NCI-H82 (cell line): ENCODE results near the gene ABCA1.
A peak's percentile ranks its signal among the peaks of the same experiment; 100 is the strongest.

Experiments
- DNase-seq: peaks from one replicate; lab custom pipeline; 2025; lab: John Stamatoyannopoulos, UW

The ABCA1 gene

DNA sequence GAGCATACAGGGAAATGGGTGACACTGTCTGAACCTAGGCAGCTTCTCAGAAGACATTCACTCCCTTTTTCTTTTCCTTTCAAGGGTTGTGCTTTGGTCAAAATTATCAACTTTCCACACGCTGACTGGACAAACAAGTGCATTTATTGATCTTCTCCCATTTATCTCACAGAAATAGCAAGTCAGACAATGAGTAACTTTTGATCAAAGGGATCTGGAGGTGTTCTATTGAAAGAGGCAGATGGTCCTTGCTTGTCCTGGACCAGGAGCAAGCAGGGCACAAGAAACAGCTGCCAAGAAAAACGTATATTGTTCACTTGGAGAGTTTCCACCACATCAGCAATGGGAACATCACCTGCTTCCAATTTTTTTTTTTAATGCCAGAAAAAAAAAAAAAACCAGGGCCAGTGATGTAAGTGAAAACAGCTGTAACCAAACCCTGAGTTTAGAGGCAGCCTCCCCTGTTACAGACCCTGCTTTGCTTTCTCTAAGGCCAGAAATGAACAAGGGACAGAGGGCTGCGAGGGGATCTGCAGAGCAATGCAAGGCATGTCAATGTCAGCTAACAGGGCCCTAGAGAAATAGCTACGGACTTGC is 84.2 kb downstream of the ABCA1 start:
- DNase-seq = no peak

DNA sequence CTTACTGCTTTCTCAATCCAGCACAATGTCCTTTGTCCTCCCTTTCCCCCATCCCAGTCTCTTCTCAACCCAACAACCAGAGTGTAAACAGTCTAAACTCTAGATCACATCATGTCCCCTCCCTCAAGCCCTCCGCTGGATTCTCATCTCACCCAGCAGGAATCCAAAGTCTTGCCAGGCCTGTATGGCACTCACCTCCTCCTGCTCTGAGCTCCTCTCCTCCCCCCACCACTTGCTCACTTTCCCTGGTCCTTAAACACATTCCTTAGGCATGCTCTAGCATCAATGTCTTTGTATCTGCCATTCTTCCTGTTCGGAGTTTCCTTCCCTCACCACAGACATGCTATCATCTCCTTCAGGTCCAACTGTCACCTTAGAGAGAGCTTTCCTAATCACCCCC is 85.3 kb downstream of the ABCA1 start:
- no peak for DNase-seq

DNA sequence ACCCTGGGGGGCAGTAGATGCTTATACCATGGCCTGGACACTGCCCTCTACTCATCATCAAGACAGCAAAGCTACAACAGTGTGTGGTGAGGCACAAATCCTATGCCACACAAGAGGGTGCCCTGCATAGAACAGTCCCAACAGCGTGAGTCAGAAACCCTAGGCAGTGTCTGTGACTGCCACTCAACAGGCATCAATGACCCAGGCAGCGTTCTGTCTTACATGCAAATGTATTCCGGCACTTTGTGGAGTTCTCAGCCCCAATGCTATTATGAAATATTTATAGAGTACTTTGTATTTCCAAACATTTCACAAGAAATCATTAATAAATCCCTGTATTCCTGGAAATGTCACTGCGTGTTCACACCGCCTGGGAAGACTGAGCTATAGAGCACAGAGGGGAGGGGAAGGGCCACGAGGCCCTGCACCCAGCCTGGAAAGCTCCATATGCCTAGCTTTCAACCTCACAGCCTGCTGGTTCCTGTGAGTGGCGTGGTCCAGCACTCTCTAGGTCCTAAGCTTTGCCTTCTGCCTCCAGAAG is 86.3 kb downstream of the ABCA1 start:
- DNase-seq = no peak

DNA sequence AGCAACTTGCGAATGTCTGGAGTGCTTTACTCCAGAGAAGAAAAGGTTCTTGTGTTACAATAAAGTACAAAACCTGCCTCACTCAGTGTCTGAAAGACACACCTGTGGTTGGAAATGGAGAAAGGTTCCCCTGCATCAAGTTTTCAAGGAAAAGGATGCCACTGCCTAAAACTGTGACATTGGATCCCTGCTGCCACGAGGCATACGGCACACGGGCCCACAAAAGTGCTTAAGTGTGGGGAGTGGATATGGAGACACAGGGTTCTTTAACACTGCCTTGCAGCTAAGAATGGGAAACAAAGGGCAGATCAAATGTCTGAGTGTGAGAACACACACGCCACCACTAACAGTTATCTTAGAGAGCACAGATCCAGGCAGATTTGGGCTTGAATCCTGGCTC is 89.0 kb downstream of the ABCA1 start:
- no peak for DNase-seq

DNA sequence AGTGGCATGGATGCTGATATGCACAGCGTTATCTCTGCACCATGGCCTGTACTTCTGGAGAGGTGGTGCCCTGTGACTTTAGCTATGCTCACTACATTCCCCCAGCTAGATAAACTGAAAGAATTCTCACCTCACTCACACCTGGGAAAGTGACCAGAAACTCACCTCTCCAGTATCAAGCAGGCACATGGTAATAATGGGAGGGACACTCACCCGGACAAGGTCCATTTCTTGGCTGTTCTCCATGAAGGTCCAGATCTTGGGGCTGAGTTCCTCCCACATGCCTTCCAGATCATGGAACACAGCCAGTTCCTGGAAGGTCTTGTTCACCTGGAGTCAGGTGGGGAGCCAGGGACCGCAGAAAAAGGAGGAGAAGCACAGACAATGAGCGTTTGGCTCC is 91.2 kb downstream of the ABCA1 start:
- DNase-seq = no peak

DNA sequence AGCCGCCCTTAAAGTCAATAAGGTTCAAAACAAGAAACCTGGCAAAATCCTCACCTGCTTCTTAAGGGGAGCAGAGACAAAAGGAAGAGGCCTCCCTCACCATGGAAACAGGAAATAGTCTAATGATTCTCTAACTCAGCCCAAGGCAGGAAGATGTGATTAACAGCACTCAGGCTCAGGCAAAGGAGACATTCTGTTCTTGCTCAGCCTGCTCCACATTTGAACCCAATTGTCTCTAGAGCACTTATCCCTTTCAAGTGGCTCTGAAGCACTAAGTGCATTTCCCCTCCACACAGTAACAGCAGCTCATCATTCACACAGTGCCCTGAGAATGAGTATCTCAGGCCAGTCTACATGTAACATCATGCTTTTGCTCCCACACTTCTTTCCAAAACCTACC is 91.7 kb downstream of the ABCA1 start:
- DNase-seq = peak; percentile 22

DNA sequence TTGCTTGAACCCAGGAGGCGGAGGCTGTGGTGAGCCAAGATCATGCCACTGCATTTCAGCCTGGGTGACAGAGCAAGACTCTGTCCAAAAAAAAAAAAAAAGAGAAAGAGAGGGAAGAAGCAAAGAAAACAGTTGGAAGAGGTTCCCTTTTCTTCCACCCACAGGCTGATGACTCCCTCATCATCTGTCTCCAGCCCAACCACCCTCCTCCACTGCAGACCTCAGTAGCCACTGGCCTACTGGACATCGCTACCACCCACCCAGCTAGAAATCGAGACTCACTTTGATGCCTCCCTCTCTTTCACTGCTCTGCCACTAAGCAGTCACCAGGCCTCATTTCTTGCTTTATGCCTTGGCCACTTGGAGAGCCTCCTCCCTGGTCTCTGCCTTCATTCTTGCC is 92.8 kb downstream of the ABCA1 start:
- DNase-seq = no peak

DNA sequence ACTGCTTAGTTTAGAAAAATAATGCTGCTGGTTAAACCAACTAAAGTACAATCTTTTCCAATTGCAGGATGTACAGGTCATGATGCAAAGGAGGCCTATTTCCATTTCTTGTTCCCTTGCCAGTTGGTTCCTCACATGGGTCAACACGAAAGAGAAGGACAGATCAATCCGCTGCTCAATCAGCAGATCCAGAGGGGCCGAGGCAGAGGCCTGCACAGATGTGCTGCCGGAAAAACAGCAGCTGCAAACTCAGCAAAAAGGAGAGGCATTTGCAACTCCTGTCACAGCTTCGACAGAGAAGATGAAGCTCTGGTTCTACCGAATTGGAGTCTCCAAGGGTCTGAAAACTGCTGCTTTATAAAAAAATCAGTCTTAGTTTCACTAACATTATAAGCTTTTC is 94.3 kb downstream of the ABCA1 start:
- DNase-seq = no peak

DNA sequence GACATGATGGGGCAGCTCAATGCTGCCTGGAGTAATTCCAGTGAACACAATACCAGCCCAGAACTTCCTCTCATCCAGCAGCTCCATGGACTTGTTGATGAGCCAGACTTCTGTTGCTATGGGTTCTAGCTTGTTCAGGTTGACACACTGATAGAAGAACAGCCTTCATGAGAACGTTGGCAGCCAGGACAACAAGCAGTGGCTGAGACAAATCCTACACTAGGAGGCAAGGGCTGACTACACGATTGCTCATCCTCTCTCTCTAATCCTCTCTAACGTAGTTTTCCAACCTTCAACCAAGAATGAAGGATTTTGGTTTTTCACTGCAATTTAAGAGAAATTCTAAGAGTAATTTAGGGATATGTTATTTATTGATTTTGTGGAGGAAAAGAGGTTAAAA is 96.3 kb downstream of the ABCA1 start:
- DNase-seq = no peak

DNA sequence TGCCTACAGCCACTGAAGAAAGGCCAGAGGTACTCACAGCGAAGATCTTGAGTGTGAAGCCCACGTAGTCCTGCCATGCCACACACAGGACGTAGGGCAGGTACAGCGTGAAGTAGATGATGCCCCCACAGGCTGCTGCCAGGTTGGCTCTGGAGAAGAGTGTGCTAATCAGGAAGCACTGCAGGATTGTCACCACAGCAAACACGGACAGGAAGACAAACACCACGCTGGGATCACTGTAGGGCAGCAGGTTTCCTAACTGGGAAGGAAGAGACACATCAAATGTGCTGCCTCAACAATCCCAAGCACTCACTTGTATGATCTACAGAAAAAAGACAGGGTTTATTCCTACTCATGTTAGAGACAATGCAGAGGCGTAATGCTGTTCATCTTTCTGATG is 101.0 kb downstream of the ABCA1 start:
- DNase-seq = no peak

DNA sequence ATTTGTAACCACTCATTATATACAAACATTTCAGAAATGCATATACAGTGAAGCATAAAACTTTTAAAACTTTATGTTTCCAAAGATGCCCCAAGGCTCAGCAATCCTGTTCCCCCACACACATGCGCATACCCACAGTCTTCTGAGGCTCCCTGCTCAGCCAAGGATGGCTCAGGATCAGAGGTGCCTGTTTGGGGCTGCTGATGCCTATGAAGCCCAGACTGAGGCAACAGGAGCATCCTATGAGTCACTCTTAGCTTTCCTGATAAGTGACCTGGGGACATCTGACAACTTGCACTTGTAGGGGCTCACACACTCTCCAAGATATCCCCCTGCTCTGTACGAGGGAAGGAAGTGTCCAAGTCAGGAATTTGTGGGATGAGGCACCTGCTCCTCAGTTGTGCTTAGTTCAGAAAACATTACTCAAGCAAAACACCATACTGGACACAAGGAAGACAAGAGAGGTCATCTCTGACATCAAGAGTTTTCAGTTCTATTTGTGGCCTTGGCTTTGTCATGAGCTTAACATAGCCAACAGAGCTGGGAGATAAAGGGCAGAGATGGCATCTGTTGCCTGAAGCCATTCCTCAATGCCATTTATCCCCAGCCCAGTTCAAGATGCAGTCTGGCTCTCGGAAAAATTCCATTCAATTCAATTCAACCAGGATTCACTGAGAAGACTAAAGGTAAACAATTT is 101.7 kb downstream of the ABCA1 start:
- DNase-seq = no peak

DNA sequence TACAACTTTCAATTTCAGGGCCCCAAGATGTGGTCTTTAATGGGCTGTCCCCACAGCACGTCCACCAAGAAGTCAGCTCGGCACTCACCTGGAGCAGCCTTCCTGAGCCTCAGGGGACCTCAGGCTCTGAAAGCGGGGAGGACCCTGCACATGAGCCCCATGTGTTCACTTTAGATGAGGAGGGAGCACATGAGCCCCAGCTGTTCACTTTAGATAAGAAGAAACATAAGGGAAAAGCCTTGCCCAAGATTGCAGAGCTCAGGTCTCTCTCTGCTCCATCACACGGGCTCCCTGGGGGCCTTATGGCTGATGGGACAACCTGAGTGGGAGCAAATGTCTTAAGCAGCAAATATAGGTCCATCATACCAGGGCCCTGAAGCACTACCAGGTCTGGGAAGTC is 107.6 kb downstream of the ABCA1 start:
- DNase-seq = no peak

DNA sequence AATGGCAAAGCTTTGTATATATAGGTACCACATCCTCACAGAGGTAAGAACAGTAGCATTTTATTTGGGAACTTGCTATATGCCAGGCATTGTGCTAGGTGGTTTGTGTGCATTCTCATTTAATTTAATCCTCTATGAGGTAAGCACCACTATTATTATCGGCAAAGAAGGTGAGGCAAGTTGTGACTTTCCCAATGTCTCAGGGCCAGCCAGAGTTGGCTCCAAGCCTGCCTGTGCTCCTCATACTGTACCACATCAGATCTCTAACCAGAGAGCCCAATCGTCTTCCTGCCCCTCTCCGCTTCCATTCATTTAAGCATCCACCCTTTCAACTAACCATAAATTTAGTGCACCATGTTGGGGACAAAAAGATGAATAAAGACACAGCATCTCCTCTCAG is 108.9 kb downstream of the ABCA1 start:
- DNase-seq = no peak

DNA sequence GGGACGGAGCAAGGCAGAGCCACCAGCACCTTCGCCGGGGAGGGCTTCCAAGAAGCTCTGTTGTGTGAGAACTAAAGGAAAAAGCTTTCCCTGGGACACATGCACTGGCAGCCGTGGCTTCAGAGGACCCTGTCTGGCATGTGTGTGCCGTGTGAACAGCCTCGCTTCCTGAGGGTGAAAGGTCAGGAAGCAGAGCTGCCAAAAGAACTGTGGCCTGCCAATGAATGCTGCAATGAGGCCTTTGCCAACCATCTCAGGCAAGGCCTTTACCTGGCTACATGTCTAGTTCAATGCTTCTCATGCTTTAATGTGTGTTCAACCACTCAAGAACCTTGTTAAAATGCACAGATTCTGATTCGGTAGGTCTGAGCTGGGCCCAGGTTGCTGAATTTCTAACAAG is 110.5 kb downstream of the ABCA1 start:
- no peak for DNase-seq

DNA sequence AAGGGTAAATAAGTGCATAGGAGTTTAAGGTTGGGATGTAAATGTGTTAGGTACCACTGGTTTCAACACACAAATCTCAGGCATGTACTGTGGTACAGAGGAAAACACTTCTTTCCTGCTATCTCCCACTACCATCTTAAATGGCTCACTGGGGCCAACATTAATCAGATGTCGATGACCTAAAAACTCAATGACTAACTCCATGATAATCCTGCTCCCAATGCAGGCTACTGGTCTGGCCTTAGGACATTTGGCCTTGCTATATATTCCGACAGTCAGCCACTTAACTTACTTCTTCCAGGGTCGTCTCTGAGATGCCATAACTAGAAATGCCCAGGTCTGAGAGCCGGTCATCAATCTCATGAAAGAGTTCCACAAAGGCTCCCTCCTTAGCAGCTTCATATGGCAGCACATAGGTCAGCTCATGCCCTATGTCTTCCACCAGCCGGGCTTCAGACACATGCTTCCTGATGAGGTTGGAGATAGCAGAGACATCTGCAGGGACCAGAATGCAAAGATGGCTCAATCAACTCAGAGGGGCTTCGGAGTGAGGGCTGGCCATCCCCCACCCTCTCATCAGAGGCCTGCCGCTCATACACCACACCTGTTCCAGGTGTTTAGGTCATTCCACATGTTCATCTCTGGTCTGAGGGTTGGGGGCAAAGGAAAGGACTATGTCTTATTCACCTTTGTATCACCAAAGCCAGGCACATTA is 111.9 kb downstream of the ABCA1 start:
- DNase-seq = no peak

DNA sequence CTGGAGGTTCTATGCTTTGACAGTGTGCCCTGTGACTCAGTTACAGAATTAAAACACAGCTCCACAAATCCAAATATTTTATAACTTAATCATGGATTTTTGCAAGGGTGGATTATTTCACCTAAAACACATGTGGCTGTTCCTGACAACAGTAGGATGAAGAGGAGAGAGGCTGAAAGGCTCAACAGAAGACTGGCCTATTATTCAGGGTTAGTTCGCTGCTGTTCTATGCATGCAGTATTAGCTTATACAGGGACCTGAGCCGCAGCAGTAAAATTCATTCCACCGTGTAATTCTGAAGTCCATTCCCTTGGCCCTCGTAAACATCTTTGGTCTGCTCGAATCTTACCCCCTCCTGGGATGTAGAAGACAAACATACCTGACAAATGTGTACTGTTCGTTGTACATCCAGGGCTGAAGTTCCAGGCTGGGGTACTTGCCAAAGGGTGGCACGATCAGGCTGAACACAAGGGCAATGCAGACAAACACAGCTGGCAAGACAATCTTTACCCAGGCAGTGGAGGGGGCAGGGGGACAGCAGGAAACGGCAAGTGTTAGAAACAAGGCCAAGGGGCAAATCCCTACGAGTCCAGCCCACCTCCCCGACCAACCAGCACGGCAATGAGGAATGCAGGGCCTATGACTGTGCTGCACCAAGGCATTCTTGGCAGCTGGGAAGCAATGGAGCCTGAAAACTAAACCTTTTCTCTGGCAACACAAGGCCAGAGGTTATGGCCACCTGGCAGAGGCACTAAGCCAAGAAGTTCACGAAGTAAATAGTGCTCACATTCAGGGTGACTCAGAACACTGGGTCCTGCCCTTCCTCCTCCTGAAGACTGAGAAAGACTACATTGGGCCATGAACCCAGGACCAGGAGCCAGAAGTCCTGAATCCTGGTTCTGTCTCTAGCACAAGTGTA is 117.3 kb downstream of the ABCA1 start:
- DNase-seq = no peak

DNA sequence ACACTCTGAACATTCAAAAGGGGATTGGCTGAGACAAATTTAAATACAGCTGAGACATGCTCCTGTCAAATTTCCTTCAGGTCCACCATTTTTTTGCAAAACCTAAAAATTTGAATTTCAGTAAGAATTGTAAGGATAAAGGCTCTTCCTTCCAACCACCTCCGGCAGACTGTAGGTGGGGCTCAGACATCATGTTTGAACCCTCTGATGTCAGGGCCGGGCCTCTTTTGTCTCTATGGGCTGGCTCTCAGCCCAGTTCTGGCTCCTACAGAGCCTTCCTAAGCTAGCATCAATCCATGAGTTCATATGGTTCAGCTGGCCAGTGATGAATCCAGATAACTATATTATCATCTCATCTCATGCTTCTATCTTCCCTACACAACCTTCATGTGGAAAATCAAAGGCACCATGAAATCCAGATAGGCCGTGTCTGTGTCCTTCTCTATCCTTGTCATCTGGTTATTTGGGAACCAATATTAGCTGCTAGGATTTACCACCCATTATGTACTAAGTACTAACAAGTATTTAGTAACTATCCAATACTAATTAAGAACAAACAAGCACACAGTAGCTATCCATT is 119.8 kb downstream of the ABCA1 start:
- peak; percentile 12 for DNase-seq

DNA sequence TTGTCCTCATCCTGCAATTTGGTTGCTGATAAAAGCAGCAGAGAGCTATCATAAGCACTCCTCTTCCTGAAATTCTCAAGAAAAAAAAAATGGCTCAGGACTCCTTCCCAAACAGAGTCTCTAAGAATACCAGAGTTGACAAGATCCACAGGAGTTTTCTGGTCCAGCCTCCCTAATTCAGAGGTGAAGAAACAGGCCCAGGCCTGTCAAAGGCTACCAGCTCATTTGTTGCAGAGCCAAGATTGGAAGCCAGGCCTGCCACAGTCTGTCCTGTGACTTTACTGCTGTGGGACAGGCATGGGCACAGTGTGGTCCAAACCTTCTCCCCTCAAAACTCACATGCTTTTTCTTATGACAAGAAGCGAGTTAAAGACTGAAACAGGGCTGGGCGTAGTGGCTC is 122.5 kb downstream of the ABCA1 start:
- no peak for DNase-seq

DNA sequence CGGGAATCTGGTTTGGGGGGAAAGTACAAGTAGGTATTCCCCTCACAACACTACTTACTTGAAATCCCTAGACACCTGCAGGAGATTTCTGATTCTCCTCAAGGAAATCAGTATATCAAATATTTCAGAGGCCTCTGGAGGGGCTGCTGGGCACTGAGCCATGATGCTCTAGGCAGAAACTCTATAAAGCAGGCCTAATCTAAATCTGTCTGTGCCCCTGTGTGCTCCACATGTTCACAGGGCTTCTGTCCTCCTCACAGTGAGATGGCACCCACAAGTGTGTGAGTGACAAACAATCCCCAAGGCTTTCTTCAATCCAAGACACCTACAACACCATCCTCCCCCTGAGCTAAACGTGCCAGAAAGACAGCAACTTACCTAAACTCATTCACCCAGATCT is 125.0 kb downstream of the ABCA1 start:
- DNase-seq = no peak

DNA sequence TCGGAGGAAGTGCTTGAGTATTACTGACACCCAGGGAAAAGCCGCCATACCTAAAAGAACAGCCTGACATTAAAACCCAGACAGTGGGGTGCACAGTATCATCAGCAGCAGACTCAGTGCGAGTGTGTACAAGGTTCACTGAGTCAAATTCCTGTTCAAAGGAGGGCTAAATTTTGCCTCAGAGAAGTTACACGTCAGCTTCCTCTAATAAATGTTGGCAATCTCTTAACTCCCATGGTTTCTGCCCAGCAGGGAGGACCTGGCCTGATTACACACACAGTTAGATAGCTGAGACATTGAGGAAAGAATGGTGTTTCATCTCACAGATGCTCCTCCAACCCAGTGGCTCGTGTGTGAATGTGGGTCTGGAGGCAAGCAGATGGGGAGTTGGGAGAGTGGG is 125.8 kb downstream of the ABCA1 start:
- DNase-seq = no peak

DNA sequence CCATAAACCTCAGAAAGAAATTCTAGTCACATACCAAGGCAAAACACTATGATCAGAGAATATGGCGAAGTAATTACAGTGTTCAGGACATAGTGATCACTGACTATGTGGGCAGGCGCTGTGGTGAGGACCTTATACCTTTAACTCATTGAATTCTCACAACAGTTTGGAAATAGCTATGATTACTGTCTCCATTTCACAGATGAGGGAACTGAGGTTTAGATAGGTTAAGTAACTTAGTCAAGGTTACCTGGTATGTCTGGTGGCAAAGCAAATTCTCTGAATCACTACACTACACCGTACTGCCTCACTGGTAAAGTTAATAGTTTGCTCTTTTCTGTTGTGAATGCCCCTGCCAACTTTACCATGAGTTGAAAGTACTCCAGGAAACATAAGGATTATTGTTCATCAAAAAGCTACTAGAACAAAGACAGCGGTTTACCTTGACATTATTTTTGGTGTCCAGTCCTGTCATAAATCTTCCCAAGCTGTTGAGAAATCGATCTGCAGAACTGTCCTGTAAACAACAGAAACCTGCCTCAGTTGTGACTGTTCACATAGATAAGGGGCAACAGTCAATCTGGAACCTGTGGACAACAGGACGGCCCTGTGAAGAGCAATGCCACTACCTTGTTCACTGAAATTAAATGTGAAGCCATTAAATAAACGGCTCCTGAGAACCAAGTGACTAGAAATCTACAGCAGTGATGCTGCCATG is 127.7 kb downstream of the ABCA1 start:
- no peak for DNase-seq
